ENCODE data around the gene ERC2.

DNA sequence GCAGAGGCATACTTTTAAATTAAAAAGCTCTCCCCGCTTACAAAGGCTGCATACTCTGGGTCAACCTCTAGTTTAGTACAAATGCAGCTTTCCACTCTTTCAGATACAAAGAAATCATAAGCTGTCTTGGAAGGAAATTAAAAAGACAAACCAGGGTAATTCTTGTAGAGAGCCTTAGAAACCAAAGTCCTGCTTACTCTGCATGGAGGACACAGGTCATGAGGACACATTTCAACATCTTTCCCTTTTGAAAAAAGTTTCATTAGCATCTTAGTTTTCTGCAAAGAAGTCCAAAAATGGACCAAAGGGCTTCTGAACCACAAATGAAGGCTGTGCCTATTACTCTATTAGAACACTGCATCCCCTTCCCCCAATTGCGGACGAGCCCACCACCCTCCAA is 930.7 kb downstream of the ERC2 start:
- no peak for TF ChIP-seq ARNTL (CRISPR knock-in tag; IDR thresholded peaks at IDR 0.05)
- no peak for TF ChIP-seq IKZF1 (IDR thresholded peaks at IDR 0.05)
- no peak for TF ChIP-seq POLR2A (IDR thresholded peaks at IDR 0.05; ENCODE audit: insufficient read depth in 1 of 2, low read depth in 2 of 2, low read length in 2 of 2)
- TF ChIP-seq, protein P1, sequence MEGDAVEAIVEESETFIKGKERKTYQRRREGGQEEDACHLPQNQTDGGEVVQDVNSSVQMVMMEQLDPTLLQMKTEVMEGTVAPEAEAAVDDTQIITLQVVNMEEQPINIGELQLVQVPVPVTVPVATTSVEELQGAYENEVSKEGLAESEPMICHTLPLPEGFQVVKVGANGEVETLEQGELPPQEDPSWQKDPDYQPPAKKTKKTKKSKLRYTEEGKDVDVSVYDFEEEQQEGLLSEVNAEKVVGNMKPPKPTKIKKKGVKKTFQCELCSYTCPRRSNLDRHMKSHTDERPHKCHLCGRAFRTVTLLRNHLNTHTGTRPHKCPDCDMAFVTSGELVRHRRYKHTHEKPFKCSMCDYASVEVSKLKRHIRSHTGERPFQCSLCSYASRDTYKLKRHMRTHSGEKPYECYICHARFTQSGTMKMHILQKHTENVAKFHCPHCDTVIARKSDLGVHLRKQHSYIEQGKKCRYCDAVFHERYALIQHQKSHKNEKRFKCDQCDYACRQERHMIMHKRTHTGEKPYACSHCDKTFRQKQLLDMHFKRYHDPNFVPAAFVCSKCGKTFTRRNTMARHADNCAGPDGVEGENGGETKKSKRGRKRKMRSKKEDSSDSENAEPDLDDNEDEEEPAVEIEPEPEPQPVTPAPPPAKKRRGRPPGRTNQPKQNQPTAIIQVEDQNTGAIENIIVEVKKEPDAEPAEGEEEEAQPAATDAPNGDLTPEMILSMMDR (CRISPR knock-in tag; IDR thresholded peaks at IDR 0.05) = no peak
- TF ChIP-seq ZNF609 (CRISPR knock-in tag; IDR thresholded peaks at IDR 0.05; ENCODE audit: borderline replicate concordance) = no peak
- TF ChIP-seq CEBPB (IDR thresholded peaks at IDR 0.05; ENCODE audit: borderline replicate concordance, low read depth, low read length) = no peak
